GM12878 (cell line): ENCODE results near the gene GPR146. TPM values are rescaled to one million over a fixed set of nuclear protein-coding genes. Genes with fewer than 3 reads are reported as not detected.

ENCODE experiments used
- E4F1 ChIP-seq: fragments of 450-650 bp; IDR thresholded peaks from 2 replicates; pipeline ENCODE4 v1.6.1; 2018; ENCODE audit warnings: borderline replicate concordance, mild to moderate bottlenecking; ENCODE audit not compliant: partially characterized antibody
- MXI1 ChIP-seq: fragments of 150-350 bp; IDR thresholded peaks from 2 replicates; pipeline ENCODE4 v1.6.1; 2011; ENCODE audit warnings: low read depth, mild to moderate bottlenecking, inconsistent platforms, low read length, improper control_type of control experiment
- polyA plus RNA-seq, 11 experiments: library from polyadenylated mRNA; depleted of rRNA in 4 of 11; unstranded in 6 of 11; stranded (reverse) in 5 of 11; fragments of >200 nt; fragmentation: Nextera tagmentation in 4 of 11; fragmentation: Illumina TruSeq in 1 of 11; extraction: Ambion mirVana in 4 of 11; extraction: Trizol in 1 of 11; gene quantifications; 1 replicate in 1 of 11; 2 replicates in 10 of 11; pipeline versions ENCODE4 v1.2.1 to v1.2.3, GENCODE V29; 2011 to 2016; ENCODE audit warnings: inconsistent platforms in 2 of 11, missing spikeins in 2 of 11, low read depth in 1 of 11
- total RNA-seq, 4 experiments: library from RNA; depleted of rRNA in 3 of 4; stranded (reverse); fragments of >200 nt in 3 of 4; fragmentation: Illumina TruSeq in 1 of 4; extraction: Trizol in 1 of 4; gene quantifications; 2 replicates each; pipeline versions ENCODE4 v1.2.1 to v1.2.3, GENCODE V29; 2013 to 2021
- TF ChIP-seq, protein P1 (sequence below): fragments of 450-650 bp; IDR thresholded peaks from 2 replicates; pipeline ENCODE4 v1.6.1; 2017; ENCODE audit warnings: mild to moderate bottlenecking

The GPR146 gene
- total and polyA plus RNA-seq, 10 of the 15 experiments (the other 5 are each of a cell fraction or from before 2014, with no cell fraction given): 0.19 to 12.0 (median 0.54) TPM; not detected in 2

DNA sequence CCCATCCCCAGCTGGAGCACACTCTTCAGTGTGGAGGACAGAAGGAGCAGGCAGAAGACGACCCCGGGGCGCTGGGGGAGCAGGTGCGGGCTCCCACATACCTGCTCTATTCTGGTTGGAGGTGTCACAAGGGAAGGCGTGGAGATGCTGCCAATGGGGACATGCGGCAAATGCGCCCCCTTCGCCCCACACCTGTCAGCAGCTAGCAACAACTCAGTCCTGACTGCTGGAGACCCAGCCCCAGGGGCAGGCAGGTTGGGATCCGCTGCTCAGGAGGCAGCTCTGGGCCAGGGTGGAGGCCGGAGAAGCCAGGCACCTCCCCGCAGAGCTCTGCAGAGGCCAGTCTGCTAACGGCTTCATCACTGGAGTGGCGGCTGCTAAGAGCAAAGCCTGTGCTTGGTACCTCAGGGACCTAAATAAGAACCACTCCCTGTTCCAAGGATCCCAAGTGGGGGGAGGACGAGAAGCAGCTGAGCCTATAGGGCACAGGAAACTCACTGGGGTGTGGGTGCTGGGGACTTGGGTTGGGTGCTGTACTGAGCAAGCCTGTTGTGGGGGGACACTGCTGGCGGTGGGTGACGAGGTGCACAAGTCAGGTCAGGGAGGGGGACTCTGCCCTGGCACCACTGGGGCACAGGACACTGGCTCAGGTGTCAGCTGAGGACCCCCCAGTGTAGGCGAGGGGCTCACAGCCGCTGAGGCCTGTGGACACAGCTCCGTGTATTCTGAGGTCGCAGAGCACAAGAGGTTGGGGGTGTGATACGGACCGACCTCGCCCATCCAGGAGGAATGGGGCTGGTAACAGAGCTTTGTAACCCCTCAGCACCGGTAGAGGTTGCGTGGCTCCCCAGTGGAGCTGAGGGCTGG lies 19.2 kb upstream of the GPR146 start (continued):
- TF ChIP-seq, protein P1, sequence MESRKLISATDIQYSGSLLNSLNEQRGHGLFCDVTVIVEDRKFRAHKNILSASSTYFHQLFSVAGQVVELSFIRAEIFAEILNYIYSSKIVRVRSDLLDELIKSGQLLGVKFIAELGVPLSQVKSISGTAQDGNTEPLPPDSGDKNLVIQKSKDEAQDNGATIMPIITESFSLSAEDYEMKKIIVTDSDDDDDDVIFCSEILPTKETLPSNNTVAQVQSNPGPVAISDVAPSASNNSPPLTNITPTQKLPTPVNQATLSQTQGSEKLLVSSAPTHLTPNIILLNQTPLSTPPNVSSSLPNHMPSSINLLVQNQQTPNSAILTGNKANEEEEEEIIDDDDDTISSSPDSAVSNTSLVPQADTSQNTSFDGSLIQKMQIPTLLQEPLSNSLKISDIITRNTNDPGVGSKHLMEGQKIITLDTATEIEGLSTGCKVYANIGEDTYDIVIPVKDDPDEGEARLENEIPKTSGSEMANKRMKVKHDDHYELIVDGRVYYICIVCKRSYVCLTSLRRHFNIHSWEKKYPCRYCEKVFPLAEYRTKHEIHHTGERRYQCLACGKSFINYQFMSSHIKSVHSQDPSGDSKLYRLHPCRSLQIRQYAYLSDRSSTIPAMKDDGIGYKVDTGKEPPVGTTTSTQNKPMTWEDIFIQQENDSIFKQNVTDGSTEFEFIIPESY: peak; percentile 9; the same call in 1 of the 2 replicates
- TF ChIP-seq MXI1 (0 out of 2 replicates have a peak, but pooled peaks have one; percentile 27), E4F1 (no peak)
